ENCODE data around the gene DOHH.

- TF ChIP-seq CTCF (IDR thresholded peaks at IDR 0.05) (no peak), POLR2A (IDR thresholded peaks at IDR 0.05) (no peak)
These were observed 4.3 kb upstream of the DOHH start for GRCh38 chr19:3504735-3505134.

Data from prostate gland (tissue), 2 donors.